Memory B cell (primary cell): ENCODE data around the gene TRIM33.
"Not testable (repeated sequence)": the region's sequence is repeated elsewhere in the genome, so short reads cannot be mapped to it uniquely, and the experiment has no call there.

Experiments
- ATAC-seq: fragments of 150-1000 bp; cut with Tn5 transposase; 2 replicates; pipeline ENCODE4 v1.10.0; 2021; ENCODE audit warnings: low read depth, mild to moderate bottlenecking, moderate library complexity
- DNase-seq, 2 donors: peaks; one replicate each; pipeline ENCODE4 v3.0.0; 2022; ENCODE audit warnings: low spot score in 2 of 2
- H3K27ac Mint-ChIP-seq: one replicate; pipeline ENCODE4 v1.8.0; 2022; ENCODE audit warnings: mild to moderate bottlenecking, moderate library complexity, mixed read lengths
- H3K27me3 Mint-ChIP-seq: one replicate; pipeline ENCODE4 v1.8.0; 2022; ENCODE audit warnings: mixed read lengths
- H3K36me3 Mint-ChIP-seq: one replicate; pipeline ENCODE4 v1.8.0; 2022; ENCODE audit warnings: mild to moderate bottlenecking, mixed read lengths
- H3K4me1 Mint-ChIP-seq: one replicate; pipeline ENCODE4 v1.8.0; 2022; ENCODE audit warnings: mixed read lengths
- H3K4me3 Mint-ChIP-seq: one replicate; pipeline ENCODE4 v1.8.0; 2022; ENCODE audit warnings: mild to moderate bottlenecking, moderate library complexity, mixed read lengths
- H3K9me3 Mint-ChIP-seq: one replicate; pipeline ENCODE4 v1.8.0; 2022; ENCODE audit warnings: mixed read lengths

Gene TRIM33

GRCh38 chr1:114468047-114468446 lies 43.0 kb downstream of the TRIM33 start:
- Mint-ChIP-seq H3K27me3 (no peaks in the 10 kb centered on the region), H3K9me3 (no peaks in the 10 kb centered on the region), H3K36me3 (peaks cover 10% of the 10 kb centered on the region), H3K27ac (peak overlapping the region; percentile 46), H3K4me1 (peaks cover 32% of the 10 kb centered on the region), H3K4me3 (peak overlapping the region; percentile 3)
- DNase-seq (no peak), ATAC-seq (peak; percentile 29)

- ATAC-seq (no peak), DNase-seq (no peak)
- no peak overlapping the region for H3K27ac Mint-ChIP-seq
- peaks cover 32% of the 10 kb centered on the region for H3K4me1 Mint-ChIP-seq
- H3K4me3 Mint-ChIP-seq, result no peak overlapping the region
- no peaks in the 10 kb centered on the region for H3K9me3 Mint-ChIP-seq
- no peaks in the 10 kb centered on the region for H3K27me3 Mint-ChIP-seq
- H3K36me3 Mint-ChIP-seq, result peaks cover 7% of the 10 kb centered on the region
These were observed 43.5 kb downstream of the TRIM33 start for GRCh38 chr1:114467491-114467890.

DNA sequence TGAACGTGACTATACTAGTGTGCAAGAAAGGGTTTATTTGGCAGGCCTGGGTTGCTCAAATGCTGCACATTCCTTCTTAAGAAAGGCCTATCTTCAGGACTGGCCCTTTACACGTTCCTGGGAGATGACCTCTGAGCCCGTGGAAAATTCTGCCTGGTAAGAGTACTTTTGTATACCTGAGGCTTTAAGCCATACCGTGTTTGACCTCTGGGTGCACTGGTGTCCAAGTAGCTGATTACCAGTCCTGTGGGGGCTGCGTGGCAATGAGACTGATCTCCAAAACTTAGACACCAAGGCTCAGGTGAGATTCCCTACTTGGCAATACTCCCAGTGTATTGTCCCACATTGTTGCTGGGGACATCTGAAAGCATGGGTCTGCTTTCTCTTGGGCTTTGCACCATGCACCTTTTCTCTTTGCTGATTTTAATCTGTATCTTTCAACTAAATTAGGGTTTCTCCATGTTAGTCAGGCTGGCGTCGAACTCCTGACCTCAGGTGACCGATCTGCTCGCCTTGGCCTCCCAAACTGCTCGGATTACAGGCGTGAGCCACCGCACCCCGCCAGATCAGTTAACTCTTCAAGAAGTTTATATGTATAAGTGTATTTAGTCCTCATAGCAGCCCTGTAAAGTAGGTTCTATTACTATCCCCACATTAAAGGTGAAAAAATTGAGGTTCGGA lies 44.5 kb downstream of the TRIM33 start:
- ATAC-seq (no peak), DNase-seq (no peak)
- peaks cover 31% of the 10 kb centered on the region for H3K4me1 Mint-ChIP-seq
- H3K36me3 Mint-ChIP-seq, result peaks cover 6% of the 10 kb centered on the region
- H3K4me3 Mint-ChIP-seq, result no peak overlapping the region
- no peaks in the 10 kb centered on the region for H3K9me3 Mint-ChIP-seq
- H3K27me3 Mint-ChIP-seq, result no peaks in the 10 kb centered on the region
- no peak overlapping the region for H3K27ac Mint-ChIP-seq

DNA sequence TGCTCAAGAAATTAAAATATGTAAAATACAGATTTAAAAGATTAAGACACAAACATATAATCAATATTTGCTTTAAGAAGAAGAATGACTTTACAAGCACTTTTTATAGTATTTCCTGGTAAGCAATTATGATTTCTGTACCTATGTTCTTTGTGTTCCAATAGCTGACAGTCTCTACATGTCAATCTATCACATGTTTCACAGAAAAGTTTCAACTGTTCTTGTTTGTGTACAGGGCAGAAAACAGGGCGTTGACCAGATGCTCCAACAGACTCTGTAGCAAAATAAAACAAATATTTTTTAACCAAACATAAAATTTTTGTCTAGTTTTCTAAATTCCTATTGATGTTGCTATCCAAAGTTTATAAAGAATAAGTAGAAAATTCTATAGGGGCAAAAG lies 48.0 kb downstream of the TRIM33 start:
- no peak for ATAC-seq
- Mint-ChIP-seq H3K4me1 (peaks cover 20% of the 10 kb centered on the region), H3K36me3 (peaks cover 20% of the 10 kb centered on the region), H3K4me3 (no peak overlapping the region), H3K9me3 (no peaks in the 10 kb centered on the region), H3K27ac (no peak overlapping the region), H3K27me3 (no peaks in the 10 kb centered on the region)
- no peak for DNase-seq

DNA sequence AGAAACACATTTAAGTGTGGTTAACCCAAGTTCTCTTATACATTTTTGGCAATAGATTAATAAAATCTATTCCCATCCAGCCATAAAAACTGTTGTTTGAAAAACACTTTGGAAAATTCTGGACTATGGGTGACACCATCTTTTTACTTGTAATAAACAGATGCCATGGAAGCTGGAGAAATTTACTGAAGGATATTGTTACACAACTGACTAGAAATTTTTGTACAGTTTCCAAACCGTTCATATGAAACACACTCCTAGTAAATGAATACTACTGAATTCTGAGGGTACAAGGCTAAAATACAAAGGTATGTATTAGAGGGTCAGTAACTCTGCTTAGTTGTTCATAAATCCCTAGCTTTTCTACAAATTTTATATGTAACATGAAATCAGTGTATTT lies 48.7 kb downstream of the TRIM33 start:
- no peak overlapping the region for H3K4me3 Mint-ChIP-seq
- H3K36me3 Mint-ChIP-seq, result peaks cover 20% of the 10 kb centered on the region
- H3K9me3 Mint-ChIP-seq, result no peaks in the 10 kb centered on the region
- H3K4me1 Mint-ChIP-seq, result peaks cover 14% of the 10 kb centered on the region
- no peak overlapping the region for H3K27ac Mint-ChIP-seq
- no peak for DNase-seq
- H3K27me3 Mint-ChIP-seq, result no peaks in the 10 kb centered on the region
- ATAC-seq, result no peak

GRCh38 chr1:114458237-114458777 lies 52.7 kb downstream of the TRIM33 start:
- peaks cover 39% of the 10 kb centered on the region for H3K36me3 Mint-ChIP-seq
- H3K4me1 Mint-ChIP-seq, result peaks cover 7% of the 10 kb centered on the region
- no peaks in the 10 kb centered on the region for H3K9me3 Mint-ChIP-seq
- no peaks in the 10 kb centered on the region for H3K27me3 Mint-ChIP-seq
- H3K4me3 Mint-ChIP-seq, result no peak overlapping the region
- peak overlapping the region; percentile 55 for H3K27ac Mint-ChIP-seq
- no peak for DNase-seq
- ATAC-seq, result no peak

DNA sequence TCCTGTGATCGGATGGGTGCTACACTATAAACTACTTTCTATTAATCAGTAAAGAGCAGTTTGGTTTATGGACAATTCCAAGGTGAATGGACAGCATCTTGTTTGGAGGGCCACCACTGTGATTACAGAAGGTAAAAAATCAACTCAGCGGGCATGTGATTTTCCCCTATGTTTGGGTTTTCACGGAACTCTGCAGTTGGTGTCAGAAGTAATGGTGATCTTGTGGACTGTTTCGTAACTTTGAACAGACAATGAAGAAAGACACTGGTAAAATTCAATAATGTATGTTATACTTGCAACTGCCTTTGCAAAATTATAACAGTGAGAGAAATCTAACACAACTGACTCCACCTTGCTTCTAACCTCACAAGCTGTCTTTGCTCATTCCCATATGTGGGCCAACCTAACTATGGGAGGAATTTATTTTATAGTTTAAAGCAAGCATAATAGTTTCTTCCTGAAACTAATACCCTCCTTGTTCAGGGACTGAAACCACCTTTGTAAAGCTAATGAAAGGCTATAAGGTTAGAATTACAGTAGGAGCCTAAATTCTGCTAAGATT lies 53.2 kb downstream of the TRIM33 start:
- Mint-ChIP-seq H3K27ac (no peak overlapping the region), H3K4me3 (no peak overlapping the region), H3K9me3 (no peaks in the 10 kb centered on the region), H3K36me3 (peaks cover 42% of the 10 kb centered on the region), H3K27me3 (no peaks in the 10 kb centered on the region), H3K4me1 (peaks cover 7% of the 10 kb centered on the region)
- no peak for ATAC-seq
- no peak for DNase-seq

GRCh38 chr1:114456586-114456985 lies 54.4 kb downstream of the TRIM33 start:
- no peak overlapping the region for H3K27ac Mint-ChIP-seq
- H3K27me3 Mint-ChIP-seq, result no peaks in the 10 kb centered on the region
- no peaks in the 10 kb centered on the region for H3K9me3 Mint-ChIP-seq
- no peak for ATAC-seq
- H3K4me1 Mint-ChIP-seq, result peaks cover 7% of the 10 kb centered on the region
- H3K36me3 Mint-ChIP-seq, result peaks cover 44% of the 10 kb centered on the region
- H3K4me3 Mint-ChIP-seq, result no peak overlapping the region
- no peak for DNase-seq

DNA sequence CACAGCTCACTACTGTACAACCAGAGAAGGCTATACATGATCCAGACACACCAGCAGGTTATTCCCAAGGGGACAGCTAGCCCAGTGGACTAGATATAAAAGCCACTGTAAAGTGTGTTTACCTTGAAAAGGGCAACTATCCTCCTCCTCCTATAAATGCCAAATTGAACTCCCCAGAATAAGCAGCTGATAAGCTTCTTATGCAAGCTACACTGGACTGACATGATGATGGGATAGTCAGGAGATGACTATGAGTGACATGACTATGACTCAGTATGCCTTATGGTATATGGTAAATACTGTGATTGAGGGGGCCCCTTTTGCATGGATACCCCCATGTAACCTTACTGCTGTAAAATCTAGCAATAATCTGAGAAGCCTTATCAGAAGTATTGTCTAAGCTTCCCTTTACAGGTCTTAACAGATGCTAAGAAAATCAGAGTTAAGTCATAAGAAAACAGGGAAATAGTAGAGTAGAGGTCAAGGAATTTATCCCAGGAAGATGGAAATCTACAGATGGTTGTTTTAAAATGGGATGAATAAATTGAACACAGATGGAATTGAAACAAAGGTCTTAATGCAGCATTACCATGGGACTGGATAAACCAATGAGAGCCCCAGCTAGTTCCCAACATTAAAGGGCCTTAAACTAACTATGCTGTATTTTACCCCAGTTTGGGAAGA lies 55.8 kb downstream of the TRIM33 start:
- no peak for DNase-seq
- Mint-ChIP-seq H3K9me3 (no peaks in the 10 kb centered on the region), H3K4me1 (peaks cover 7% of the 10 kb centered on the region), H3K27me3 (no peaks in the 10 kb centered on the region), H3K27ac (no peak overlapping the region), H3K36me3 (peaks cover 42% of the 10 kb centered on the region), H3K4me3 (no peak overlapping the region)
- no peak for ATAC-seq

DNA sequence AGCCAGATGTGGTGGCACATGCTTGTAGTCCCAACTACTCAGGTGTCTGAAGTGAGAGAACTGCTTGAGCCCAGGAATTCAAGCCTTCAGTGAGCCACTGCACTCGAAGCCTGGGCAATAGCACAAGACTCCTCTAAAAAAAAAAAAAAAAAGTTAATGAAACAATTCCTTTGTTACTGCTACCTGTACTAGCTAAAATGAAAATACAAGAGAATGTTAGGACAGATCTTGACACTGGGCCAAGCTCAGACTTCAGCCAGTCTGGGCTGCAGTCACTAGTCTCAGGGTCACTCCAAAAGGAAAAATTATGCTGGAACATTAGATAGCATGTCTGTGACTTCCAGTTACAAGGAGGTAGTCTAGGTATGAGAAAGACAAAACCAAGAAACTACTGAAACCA lies 56.5 kb downstream of the TRIM33 start:
- Mint-ChIP-seq H3K9me3 (no peaks in the 10 kb centered on the region), H3K36me3 (peaks cover 40% of the 10 kb centered on the region), H3K4me1 (peaks cover 7% of the 10 kb centered on the region), H3K4me3 (no peak overlapping the region), H3K27ac (no peak overlapping the region), H3K27me3 (no peaks in the 10 kb centered on the region)
- DNase-seq (no peak), ATAC-seq (no peak)

- peaks cover 33% of the 10 kb centered on the region for H3K36me3 Mint-ChIP-seq
- H3K27me3 Mint-ChIP-seq, result no peaks in the 10 kb centered on the region
- H3K4me1 Mint-ChIP-seq, result peaks cover 5% of the 10 kb centered on the region
- H3K4me3 Mint-ChIP-seq, result no peak overlapping the region
- H3K9me3 Mint-ChIP-seq, result no peaks in the 10 kb centered on the region
- no peak for DNase-seq
- no peak overlapping the region for H3K27ac Mint-ChIP-seq
- ATAC-seq, result no peak
These were observed 57.6 kb downstream of the TRIM33 start for GRCh38 chr1:114453361-114453784.

DNA sequence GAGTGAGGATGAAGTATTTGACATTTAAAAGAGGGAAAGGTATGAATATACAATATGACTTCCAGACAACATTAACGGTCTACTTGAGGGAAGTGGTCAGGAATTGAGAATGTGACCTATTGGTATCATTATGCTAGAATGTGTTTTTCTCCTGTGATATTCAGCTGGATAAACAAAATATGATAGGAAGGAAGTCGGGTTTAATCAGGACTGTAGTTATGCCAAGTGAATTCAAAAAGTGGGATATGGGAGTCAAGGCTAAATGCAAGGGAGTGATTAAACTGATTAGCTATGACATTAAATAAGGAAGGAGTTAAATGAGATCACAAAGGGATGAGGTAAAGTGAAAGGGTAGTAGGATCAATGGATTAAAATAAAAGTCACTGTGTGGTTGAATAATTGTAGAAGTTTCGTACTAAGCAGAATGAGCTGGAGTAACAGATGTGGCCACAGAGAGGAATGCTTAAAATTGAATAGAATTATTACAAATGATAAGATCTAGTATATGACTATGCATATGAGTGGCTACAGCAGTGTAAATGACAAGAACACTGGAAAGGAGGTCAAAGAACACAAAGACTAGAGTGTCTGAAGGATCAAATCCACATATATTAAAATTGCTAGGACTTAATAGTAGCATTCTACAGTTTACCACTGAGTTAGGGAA lies 62.5 kb downstream of the TRIM33 start:
- H3K27me3 Mint-ChIP-seq, result no peaks in the 10 kb centered on the region
- H3K4me3 Mint-ChIP-seq, result no peak overlapping the region
- peaks cover 21% of the 10 kb centered on the region for H3K36me3 Mint-ChIP-seq
- H3K4me1 Mint-ChIP-seq, result peaks cover 1% of the 10 kb centered on the region
- no peak for ATAC-seq
- no peak overlapping the region for H3K27ac Mint-ChIP-seq
- no peak for DNase-seq
- H3K9me3 Mint-ChIP-seq, result no peaks in the 10 kb centered on the region

- Mint-ChIP-seq H3K4me3 (no peak overlapping the region), H3K27me3 (no peaks in the 10 kb centered on the region), H3K9me3 (no peaks in the 10 kb centered on the region), H3K4me1 (no peaks in the 10 kb centered on the region), H3K27ac (no peak overlapping the region), H3K36me3 (peaks cover 18% of the 10 kb centered on the region)
- DNase-seq, result no peak
- no peak for ATAC-seq
These were observed 64.8 kb downstream of the TRIM33 start for GRCh38 chr1:114446198-114446597.

- H3K27me3 Mint-ChIP-seq, DNase-seq, H3K4me1 Mint-ChIP-seq, H3K4me3 Mint-ChIP-seq, ATAC-seq, H3K27ac Mint-ChIP-seq, H3K9me3 Mint-ChIP-seq: not testable (repeated sequence)
- peaks cover 23% of the 10 kb centered on the region for H3K36me3 Mint-ChIP-seq
These were observed 67.8 kb downstream of the TRIM33 start for GRCh38 chr1:114443226-114443625.
